Measurements from ENCODE around the gene STOML3. TPM values are rescaled to one million over a fixed set of nuclear protein-coding genes. Genes with fewer than 3 reads are reported as not detected.

Gene STOML3
- total and polyA plus RNA-seq, 2 of the 8 experiments (the other 6 are each of a cell fraction or from before 2014, with no cell fraction given) = 0.06 TPM; not detected in 1

DNA sequence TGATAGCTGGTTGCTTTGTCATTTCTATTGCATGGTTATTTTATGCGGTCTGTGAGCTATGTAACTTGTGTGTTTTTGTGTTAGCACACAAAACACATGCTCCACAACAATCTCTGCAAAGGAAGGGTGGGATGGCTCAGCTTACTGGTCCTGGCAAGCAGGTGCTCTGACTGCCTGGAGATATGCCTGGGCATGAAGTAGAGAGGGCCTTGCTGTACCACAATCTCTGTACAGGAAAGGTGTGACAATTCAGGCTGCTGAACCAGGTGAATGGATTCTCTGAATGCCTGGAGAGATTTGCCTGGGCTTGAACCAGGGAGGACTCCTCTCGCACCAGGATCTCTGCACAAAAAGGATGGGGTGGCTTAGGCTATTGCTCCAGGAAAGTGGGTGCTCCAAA is 69.5 kb downstream of the STOML3 start (continued):
- TF ChIP-seq NRF1 (IDR thresholded peaks at IDR 0.05; ENCODE audit: low read depth, low read length) = no peak
- no peak for TF ChIP-seq SIN3A (conservative IDR thresholded peaks at IDR 0.05 in 1 of 2, IDR thresholded peaks at IDR 0.05 in 1 of 2; ENCODE audit: low read depth in 1 of 2, low read length in 2 of 2)
- TF ChIP-seq EGR1 (IDR thresholded peaks at IDR 0.05; ENCODE audit: borderline replicate concordance, low read depth, low read length) = no peak
- no peak for TF ChIP-seq BCL11A (IDR thresholded peaks at IDR 0.05; ENCODE audit: low read depth in 2 of 2, low read length in 2 of 2)

Other genes with a start within 250 kb of the STOML3 start
- gene PROSER1, start 47.3 kb upstream of the STOML3 start, total RNA-seq (2021; fragmentation: NEBNext Ultra II Directional; extraction: Animal tissue kit (Norgen Biotek cat#: 25700)) = 98.6 and 116 TPM in 2 replicates
- 90.7 and 99.2 TPM in 2 replicates for gene PROSER1, start 47.3 kb upstream of the STOML3 start, polyA plus RNA-seq (2011; rRNA removed)
- 12.4 and 13.1 TPM in 2 replicates for gene NHLRC3, start 47.6 kb upstream of the STOML3 start, total RNA-seq (2021; fragmentation: NEBNext Ultra II Directional; extraction: Animal tissue kit (Norgen Biotek cat#: 25700))
- gene NHLRC3, start 47.6 kb upstream of the STOML3 start, polyA plus RNA-seq (2011; rRNA removed) = 11.4 and 16.9 TPM in 2 replicates